Measurements from ENCODE around the gene EPHX1.
"Not testable (repeated sequence)": the region's sequence is repeated elsewhere in the genome, so short reads cannot be mapped to it uniquely, and the experiment has no call there.

- not testable (repeated sequence) for TF ChIP-seq POLR2A, CTCF (IDR thresholded peaks at IDR 0.05)
Observed at GRCh38 chr1:225779165-225779564, 30.8 kb upstream of the EPHX1 start.

Measured in breast epithelium (tissue), 3 donors.